ENCODE measurements around the gene MYH6. TPM values are rescaled to one million over a fixed set of nuclear protein-coding genes. Genes with fewer than 3 reads are reported as not detected.

The MYH6 gene
- total and polyA plus RNA-seq, 7 donors, result 44.1 to 532 (median 138) TPM

DNA sequence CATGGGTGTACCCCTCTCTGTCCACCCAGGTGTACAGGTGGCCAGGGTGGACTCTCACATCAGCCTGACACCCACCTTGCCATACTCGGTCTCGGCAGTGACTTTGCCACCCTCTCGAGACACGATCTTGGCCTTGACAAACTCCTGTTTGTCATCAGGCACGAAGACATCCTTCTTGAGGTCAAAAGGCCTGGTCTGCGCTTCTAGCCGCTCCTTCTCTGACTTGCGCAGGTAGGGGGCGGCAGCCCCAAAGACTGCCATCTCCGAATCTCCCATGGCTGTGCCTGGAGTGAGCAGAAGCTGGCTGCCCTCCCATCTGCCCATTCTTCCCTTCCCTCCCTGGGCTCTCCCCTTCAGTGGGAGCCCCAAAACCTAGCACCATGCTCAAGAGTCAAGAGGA, 25.4 kb upstream of the MYH6 start:
- Histone ChIP-seq H3K36me3 (ENCODE audit: insufficient read depth in 1 of 2, low read depth in 1 of 2) (peaks cover 0 to 3% of the 10 kb centered on the region in 2 donors), H3K27ac (peak overlapping the region; percentile 60), H3K4me3 (peak overlapping the region; percentile 53), H3K27me3 (ENCODE audit: insufficient read depth in 3 of 3, low read length in 2 of 3) (no peaks in the 10 kb centered on the region), H3K9me3 (no peaks in the 10 kb centered on the region), H3K4me1 (peaks cover 23% of the 10 kb centered on the region)
- intact Hi-C loops (cut with DNase I), result no loop called here
- no peak for DNase-seq
- TF ChIP-seq, protein P1, sequence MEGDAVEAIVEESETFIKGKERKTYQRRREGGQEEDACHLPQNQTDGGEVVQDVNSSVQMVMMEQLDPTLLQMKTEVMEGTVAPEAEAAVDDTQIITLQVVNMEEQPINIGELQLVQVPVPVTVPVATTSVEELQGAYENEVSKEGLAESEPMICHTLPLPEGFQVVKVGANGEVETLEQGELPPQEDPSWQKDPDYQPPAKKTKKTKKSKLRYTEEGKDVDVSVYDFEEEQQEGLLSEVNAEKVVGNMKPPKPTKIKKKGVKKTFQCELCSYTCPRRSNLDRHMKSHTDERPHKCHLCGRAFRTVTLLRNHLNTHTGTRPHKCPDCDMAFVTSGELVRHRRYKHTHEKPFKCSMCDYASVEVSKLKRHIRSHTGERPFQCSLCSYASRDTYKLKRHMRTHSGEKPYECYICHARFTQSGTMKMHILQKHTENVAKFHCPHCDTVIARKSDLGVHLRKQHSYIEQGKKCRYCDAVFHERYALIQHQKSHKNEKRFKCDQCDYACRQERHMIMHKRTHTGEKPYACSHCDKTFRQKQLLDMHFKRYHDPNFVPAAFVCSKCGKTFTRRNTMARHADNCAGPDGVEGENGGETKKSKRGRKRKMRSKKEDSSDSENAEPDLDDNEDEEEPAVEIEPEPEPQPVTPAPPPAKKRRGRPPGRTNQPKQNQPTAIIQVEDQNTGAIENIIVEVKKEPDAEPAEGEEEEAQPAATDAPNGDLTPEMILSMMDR (IDR thresholded peaks at IDR 0.05), result no peak
- no peak for ATAC-seq
- 39 to 60% (median 47%) methylated on average over 10 of the region's 10 CpGs for WGBS, 3 donors

DNA sequence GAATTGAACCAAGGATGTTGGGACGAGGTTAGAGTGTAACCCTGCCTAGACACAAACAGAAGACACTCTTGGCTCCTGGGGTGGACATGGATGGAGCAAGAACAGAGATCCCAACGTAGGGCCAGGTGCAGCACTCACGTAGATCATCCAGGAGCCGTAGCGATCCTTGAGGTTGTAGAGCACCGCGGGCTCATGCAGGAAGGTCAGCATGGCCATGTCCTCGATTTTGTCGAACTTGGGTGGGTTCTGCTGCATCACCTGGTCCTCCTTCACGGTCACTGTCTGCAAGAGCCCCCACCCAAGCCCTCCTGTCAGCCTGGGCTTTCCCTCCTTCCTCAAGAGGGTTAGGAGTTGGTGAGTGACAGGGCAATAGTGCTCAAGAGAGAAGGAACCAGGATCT, 24.9 kb upstream of the MYH6 start:
- DNase-seq (no peak), ATAC-seq (peak in 1 of 4 donors; percentile 6)
- TF ChIP-seq, protein P1 (IDR thresholded peaks at IDR 0.05), result no peak
- H3K9me3 ChIP-seq, result no peaks in the 10 kb centered on the region
- no peaks in the 10 kb centered on the region for H3K27me3 ChIP-seq (ENCODE audit: insufficient read depth in 3 of 3, low read length in 2 of 3)
- H3K27ac ChIP-seq, result peak overlapping the region; percentile 60
- 51 to 69% (median 60%) methylated on average over 10 of the region's 10 CpGs for WGBS, 3 donors
- intact Hi-C loops (cut with DNase I), result no loop called here
- peaks cover 20% of the 10 kb centered on the region for H3K4me1 ChIP-seq
- peak overlapping the region; percentile 53 for H3K4me3 ChIP-seq
- peaks cover 0 to 5% of the 10 kb centered on the region in 2 donors for H3K36me3 ChIP-seq (ENCODE audit: insufficient read depth in 1 of 2, low read depth in 1 of 2)

DNA sequence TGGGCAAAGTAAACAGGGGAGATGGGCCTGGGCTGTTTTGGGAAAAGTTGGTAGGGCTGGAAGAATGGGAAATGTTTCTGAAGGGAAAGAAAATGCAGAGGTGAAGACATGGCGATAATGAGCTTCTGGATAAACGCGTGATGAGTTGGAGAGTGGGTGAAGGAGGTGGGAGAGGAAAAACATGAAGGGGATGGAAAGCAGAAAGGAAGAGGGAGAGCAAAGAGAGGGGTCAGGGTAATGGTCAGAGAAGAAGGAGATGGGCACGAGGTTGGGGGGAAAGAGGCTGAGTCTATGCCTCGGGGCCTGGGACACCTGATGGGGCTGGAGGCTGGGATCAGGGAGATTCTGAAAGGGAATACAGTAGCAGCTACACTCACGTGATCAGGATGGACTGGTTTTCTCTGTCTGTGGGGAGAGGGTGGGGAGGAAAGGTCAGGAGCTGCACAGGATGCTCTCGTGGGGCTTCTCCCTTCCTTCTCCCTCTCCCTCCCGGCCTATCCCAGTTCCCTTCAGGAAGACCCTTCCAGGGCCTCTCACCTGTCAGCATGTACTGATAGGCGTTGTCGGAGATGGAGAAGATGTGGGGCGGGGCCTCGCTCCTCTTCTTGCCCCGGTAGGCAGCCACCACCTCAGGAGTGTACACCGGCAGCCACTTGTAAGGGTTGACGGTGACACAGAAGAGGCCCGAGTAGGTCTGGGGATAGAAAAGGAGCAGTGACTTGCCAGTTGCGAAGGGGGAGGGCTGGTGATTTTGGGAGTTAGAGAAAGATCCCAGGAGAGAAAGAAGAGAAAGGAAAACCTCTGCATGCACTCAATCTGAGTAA, 24.2 kb upstream of the MYH6 start:
- peak overlapping the region; percentile 53 for H3K4me3 ChIP-seq
- DNase-seq, result no peak
- H3K4me1 ChIP-seq, result peaks cover 15% of the 10 kb centered on the region
- H3K36me3 ChIP-seq (ENCODE audit: insufficient read depth in 1 of 2, low read depth in 1 of 2), result peaks cover 0 to 9% of the 10 kb centered on the region in 2 donors
- H3K27ac ChIP-seq, result no peak overlapping the region
- 51 to 64% (median 62%) methylated on average over 17 of the region's 17 CpGs for WGBS, 3 donors
- ATAC-seq, result no peak
- intact Hi-C loops (cut with DNase I), result no loop called here
- H3K27me3 ChIP-seq (ENCODE audit: insufficient read depth in 3 of 3, low read length in 2 of 3), result no peaks in the 10 kb centered on the region
- TF ChIP-seq, protein P1 (IDR thresholded peaks at IDR 0.05), result no peak
- H3K9me3 ChIP-seq, result no peaks in the 10 kb centered on the region

DNA sequence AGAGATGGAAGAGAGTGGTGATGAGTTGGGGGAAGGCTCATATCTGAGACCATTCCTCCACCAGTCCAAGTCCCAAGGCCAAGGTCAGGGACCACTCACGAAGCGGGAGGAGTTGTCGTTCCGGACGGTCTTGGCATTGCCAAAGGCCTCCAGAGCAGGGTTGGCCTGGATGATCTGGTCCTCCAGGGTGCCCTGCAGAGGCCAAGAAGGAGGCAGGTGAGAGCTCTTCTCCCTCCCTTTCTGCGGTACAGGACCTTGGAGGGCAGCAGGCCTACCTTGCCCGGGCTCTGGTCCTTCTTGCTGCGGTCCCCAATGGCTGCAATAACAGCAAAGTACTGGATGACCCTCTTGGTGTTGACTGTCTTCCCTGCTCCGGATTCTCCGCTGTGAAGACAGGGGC, 23.4 kb upstream of the MYH6 start:
- H3K9me3 ChIP-seq, result no peaks in the 10 kb centered on the region
- H3K4me1 ChIP-seq, result peaks cover 8% of the 10 kb centered on the region
- H3K27me3 ChIP-seq (ENCODE audit: insufficient read depth in 3 of 3, low read length in 2 of 3), result no peaks in the 10 kb centered on the region
- WGBS, 3 donors, result 56 to 59% (median 59%) methylated on average over 10 of the region's 10 CpGs
- intact Hi-C loops (cut with DNase I), result no loop called here
- peaks cover 0 to 12% of the 10 kb centered on the region in 2 donors for H3K36me3 ChIP-seq (ENCODE audit: insufficient read depth in 1 of 2, low read depth in 1 of 2)
- TF ChIP-seq, protein P1 (IDR thresholded peaks at IDR 0.05), result no peak
- peak overlapping the region; percentile 53 for H3K4me3 ChIP-seq
- ATAC-seq (no peak), DNase-seq (no peak)
- H3K27ac ChIP-seq, result no peak overlapping the region
